Measurements from ENCODE around the gene HSPA1B.

DNA sequence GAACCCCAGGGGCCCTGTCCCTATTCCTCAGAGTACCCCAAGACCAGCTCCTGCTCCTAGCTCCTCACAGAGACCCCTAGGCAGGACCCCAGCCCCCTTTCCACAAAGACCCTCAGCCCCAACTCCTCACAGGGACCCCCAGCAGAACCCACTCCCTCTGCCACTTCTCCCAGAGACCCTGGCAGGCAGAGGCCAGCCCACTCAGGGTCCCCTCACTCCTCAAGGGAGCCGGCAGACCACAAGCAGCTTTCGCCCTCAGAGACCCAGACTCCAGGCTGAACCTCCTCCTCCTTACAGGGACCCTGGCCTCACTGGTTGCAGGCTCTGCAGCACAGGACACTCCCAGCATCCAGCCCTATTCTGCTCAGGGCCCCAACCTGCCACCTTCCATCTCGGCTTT, 50.7 kb downstream of the HSPA1B start:
- TF ChIP-seq TAF1 (IDR thresholded peaks at IDR 0.05; ENCODE audit: borderline replicate concordance, insufficient read depth, low read length) (no peak), SIN3A (IDR thresholded peaks at IDR 0.05; ENCODE audit: borderline replicate concordance, insufficient read depth, low read length) (no peak), POLR2AphosphoS5 (IDR thresholded peaks at IDR 0.05; ENCODE audit: low read depth, low read length) (no peak), REST (IDR thresholded peaks at IDR 0.05; ENCODE audit: insufficient read depth in 1 of 2, low read depth in 2 of 2, low read length in 2 of 2) (no peak)
